Daoy (cell line): Measurements from ENCODE around the gene SMIM1. TPM values are rescaled to one million over a fixed set of nuclear protein-coding genes. Genes with fewer than 3 reads are reported as not detected.

Experiments
- DNase-seq: peaks from one replicate; pipeline ENCODE4 v3.0.0-alpha.2; 2015; ENCODE audit warnings: low read depth
- total RNA-seq: library from RNA; depleted of rRNA; stranded (reverse); fragments of >200 nt; shearing (Covaris generic); gene quantifications from 2 replicates; pipeline ENCODE4 v1.2.3, GENCODE V29; 2014; rRNA removed

The SMIM1 gene
- total RNA-seq, 1 experiment from 2014 or later, result not detected

- DNase-seq, result no peak
These were observed 48.9 kb downstream of the SMIM1 start for GRCh38 chr1:3821447-3821846.

GRCh38 chr1:3821908-3822307 is 49.4 kb downstream of the SMIM1 start:
- no peak for DNase-seq

- no peak for DNase-seq
These were observed 49.9 kb downstream of the SMIM1 start for GRCh38 chr1:3822421-3822820.

- DNase-seq, result no peak
These were observed 52.1 kb downstream of the SMIM1 start for GRCh38 chr1:3824650-3825049.

GRCh38 chr1:3825356-3825755 is 52.8 kb downstream of the SMIM1 start:
- no peak for DNase-seq

Other genes with a start within 250 kb of the SMIM1 start
- 2.5 and 5.1 TPM in 2 replicates for gene MEGF6, start 161.2 kb upstream of the SMIM1 start, total RNA-seq
- gene TPRG1L, start 147.7 kb upstream of the SMIM1 start, total RNA-seq, result 7.0 and 8.5 TPM in 2 replicates
- 17.4 and 33.9 TPM in 2 replicates for gene WRAP73, start 122.6 kb upstream of the SMIM1 start, total RNA-seq
- gene TP73, start 120.2 kb upstream of the SMIM1 start, total RNA-seq, result 0.89 and 2.5 TPM in 2 replicates
- gene CCDC27, start 20.3 kb upstream of the SMIM1 start, total RNA-seq, result not detected in 2 replicates
- 60.2 and 62.6 TPM in 2 replicates for gene LRRC47, start 23.7 kb downstream of the SMIM1 start, total RNA-seq
- gene CEP104, start 84.5 kb downstream of the SMIM1 start, total RNA-seq, result 16.5 and 19.3 TPM in 2 replicates
- gene DFFB, start 84.7 kb downstream of the SMIM1 start, total RNA-seq, result 7.4 and 32.3 TPM in 2 replicates
- 28.3 and 31.8 TPM in 2 replicates for gene C1orf174, start 127.5 kb downstream of the SMIM1 start, total RNA-seq